ENCODE data around the gene DNAI2.

DNA sequence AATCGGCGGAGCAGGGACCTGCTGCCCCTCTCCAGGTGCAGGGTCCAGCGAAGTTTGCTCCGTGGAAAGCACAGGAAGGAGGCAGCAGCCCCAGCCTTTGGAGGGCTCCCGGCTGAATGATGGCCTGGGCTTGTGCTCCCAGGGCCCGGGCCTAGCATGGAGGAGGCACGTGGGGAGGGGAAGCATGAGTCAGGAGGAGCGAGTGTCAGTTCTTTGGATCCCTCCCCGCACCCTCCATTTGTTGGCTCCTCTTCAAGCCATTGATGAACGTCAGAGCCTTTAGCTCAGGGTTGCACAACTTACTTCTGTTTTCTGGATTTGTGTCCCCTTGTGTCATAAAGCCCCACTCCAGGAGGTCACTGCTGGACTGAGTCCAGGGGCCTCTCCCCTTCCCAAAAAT is 34.9 kb upstream of the DNAI2 start:
- TF ChIP-seq, protein P1, sequence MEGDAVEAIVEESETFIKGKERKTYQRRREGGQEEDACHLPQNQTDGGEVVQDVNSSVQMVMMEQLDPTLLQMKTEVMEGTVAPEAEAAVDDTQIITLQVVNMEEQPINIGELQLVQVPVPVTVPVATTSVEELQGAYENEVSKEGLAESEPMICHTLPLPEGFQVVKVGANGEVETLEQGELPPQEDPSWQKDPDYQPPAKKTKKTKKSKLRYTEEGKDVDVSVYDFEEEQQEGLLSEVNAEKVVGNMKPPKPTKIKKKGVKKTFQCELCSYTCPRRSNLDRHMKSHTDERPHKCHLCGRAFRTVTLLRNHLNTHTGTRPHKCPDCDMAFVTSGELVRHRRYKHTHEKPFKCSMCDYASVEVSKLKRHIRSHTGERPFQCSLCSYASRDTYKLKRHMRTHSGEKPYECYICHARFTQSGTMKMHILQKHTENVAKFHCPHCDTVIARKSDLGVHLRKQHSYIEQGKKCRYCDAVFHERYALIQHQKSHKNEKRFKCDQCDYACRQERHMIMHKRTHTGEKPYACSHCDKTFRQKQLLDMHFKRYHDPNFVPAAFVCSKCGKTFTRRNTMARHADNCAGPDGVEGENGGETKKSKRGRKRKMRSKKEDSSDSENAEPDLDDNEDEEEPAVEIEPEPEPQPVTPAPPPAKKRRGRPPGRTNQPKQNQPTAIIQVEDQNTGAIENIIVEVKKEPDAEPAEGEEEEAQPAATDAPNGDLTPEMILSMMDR (IDR thresholded peaks at IDR 0.05): no peak
- TF ChIP-seq POLR2A (IDR thresholded peaks at IDR 0.05): no peak

All from testis (tissue), 2 donors.